Heart left ventricle (tissue), 16 donors: Measurements from ENCODE around the gene TLL1. TPM values are rescaled to one million over a fixed set of nuclear protein-coding genes. Genes with fewer than 3 reads are reported as not detected.

Source experiments
- ATAC-seq, 4 donors: fragments of 200-7000 bp; cut with Tn5 transposase; one replicate each; pipeline ENCODE4 v1.9.1; 2020 to 2022; ENCODE audit warnings: moderate library complexity in 4 of 4, mild to moderate bottlenecking in 3 of 4, moderate number of reproducible peaks in 1 of 4
- DNase-seq, 5 donors: peaks; one replicate each; pipeline ENCODE4 v3.0.0-alpha.2; 2020
- H3K27ac ChIP-seq, 12 donors: fragments of 200-600 bp; sonication (generic) in 4 of 12; one replicate each; pipeline versions ENCODE4 v1.5.0 to v1.8.0; 2016 to 2022; ENCODE audit warnings: mild to moderate bottlenecking in 2 of 12
- H3K27me3 ChIP-seq, 9 donors: fragments of 200-600 bp; sonication (generic) in 2 of 9; one replicate each; pipeline versions ENCODE4 v1.5.1 to v1.8.0; 2016 to 2022; ENCODE audit warnings: mild to moderate bottlenecking in 3 of 9
- H3K36me3 ChIP-seq, 9 donors: fragments of 200-600 bp; sonication (generic) in 2 of 9; one replicate each; pipeline versions ENCODE4 v1.5.0 to v1.8.0; 2018 to 2022; ENCODE audit warnings: mild to moderate bottlenecking in 2 of 9
- H3K4me1 ChIP-seq, 12 donors: fragments of 200-600 bp; sonication (generic) in 4 of 12; one replicate each; pipeline versions ENCODE4 v1.5.0 to v1.8.0; 2016 to 2022; ENCODE audit warnings: mild to moderate bottlenecking in 3 of 12
- H3K4me3 ChIP-seq, 12 donors: fragments of 200-600 bp; sonication (generic) in 4 of 12; one replicate each; pipeline versions ENCODE4 v1.5.0 to v1.8.0; 2017 to 2022; ENCODE audit warnings: mild to moderate bottlenecking in 9 of 12, moderate library complexity in 4 of 12
- H3K9me3 ChIP-seq, 12 donors: fragments of 200-600 bp; sonication (generic) in 4 of 12; one replicate each; pipeline versions ENCODE4 v1.5.0 to v1.8.0; 2016 to 2022; ENCODE audit warnings: mild to moderate bottlenecking in 1 of 12
- CTCF ChIP-seq, 12 donors: fragments of 200-600 bp; sonication (generic) in 4 of 12; IDR thresholded peaks; one replicate each; pipeline versions ENCODE4 v1.5.0 to v1.8.0; 2018 to 2022; ENCODE audit warnings: antibody characterized with exemption in 12 of 12, mild to moderate bottlenecking in 5 of 12
- POLR2A ChIP-seq, 2 donors: fragments of 450-650 bp; IDR thresholded peaks; one replicate each; pipeline ENCODE4 v1.6.1; 2017; ENCODE audit warnings: antibody characterized with exemption in 2 of 2, mild to moderate bottlenecking in 2 of 2, moderate library complexity in 2 of 2
- WGBS, 4 donors: extraction: QIAGEN DNeasy Blood & Tissue Kit in 2 of 4; methylation state at CpG; one replicate each; pipeline versions ENCODE4 v1.1.5 to v1.1.7; 2013 to 2018; 5-methylcytosine and 5-hydroxymethylcytosine counted together
- intact Hi-C, 10 donors: fragments of 100-400 bp; cut with DNase I; formaldehyde crosslinking; loops; one replicate each; pipeline versions ENCODE4 v1.11.1 to v1.14.2; 2022
- polyA plus RNA-seq, 2 donors: library from polyadenylated mRNA; stranded (reverse); fragments of 200-250 nt; gene quantifications; one replicate each; pipeline ENCODE4 v1.2.3, GENCODE V29; 2013
- total RNA-seq, 9 donors: library from RNA; depleted of rRNA in 2 of 9; stranded (reverse); fragments of >200 nt in 2 of 9; fragmentation: NEBNext Ultra II Directional in 3 of 9; extraction: Animal tissue kit (Norgen Biotek cat#: 25700) in 3 of 9; gene quantifications; one replicate each; pipeline versions ENCODE4 v1.1.0 to v1.2.4, GENCODE V29; 2016 to 2023
- donor health status: ischemic (EF 13 %, LVEDD 7.1; RV severe dilation, severe dysfunction).
- donor health status: healthy with polysubstance abuse.
- donor health status: DM: no; HTN: yes; CAD: no.
- donor health status: DM: no; HTN: no; CAD: no.
- donor health status: ischemic (EF 25% LVEDD 6.9; RV normal size, moderate dysfunction).
- donor health status: ischemic (EF 25% LVEDD 5.7; RV mildly dilated, moderate dysfunction).
- donor health status: healthy.
- donor health status: DM: yes; HTN: yes; CAD: no.
- donor health status: ischemic (EF 35%, LVEDD 5.7; RV mildly dilated, moderate dysfunction).
- donor health status: nonischemic (EF 11% LVEDD 7.7; RV severe dilation, severe dysfunction).
- donor health status: DM: yes; HTN: yes; CAD: no.
- donor health status: PGD.
- donor health status: ischemic (EF 29% LVEDD 5.4; RV normal size, mild dysfunction).
- donor health status: nonischemic (EF 23%, LVEDD 6.1; RV moderate dilation, normal function).

TLL1 gene
- total and polyA plus RNA-seq, 11 donors: 0.08 to 4.5 (median 1.2) TPM

DNA sequence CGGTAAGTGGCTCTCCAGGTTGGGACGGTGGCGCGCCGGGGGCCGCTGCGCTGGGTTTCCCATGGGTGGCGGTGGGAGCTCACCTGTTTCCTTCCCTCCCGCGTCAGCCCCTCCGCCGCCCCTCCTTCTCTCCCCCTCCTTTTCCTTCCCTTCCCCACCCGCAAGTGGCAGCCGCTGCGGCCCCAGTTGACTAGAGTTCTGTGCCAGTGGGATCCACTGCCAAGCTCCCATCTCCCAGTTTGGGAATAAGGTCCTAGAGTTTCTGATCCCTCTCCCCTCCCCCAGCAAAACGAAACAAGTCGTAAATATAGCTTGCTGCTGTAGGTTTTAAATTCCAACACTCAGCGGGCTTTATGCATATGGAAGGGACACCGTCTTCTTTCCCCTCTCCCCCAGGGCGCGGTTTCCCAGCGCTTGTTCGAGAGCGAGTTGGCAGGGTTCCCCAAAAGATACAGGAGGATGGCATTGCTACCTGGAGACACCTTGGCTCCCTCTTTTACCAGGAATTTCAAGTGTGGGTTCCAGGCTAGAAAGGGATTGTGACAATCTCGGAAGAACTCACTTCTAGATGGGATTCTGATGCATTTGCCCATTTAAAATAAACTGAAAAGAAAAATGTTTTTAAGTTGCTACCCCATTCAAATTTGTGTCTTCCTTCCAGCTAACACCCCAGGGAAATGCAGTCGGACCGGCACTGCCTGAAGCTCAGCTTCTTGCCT, 1.2 kb downstream of the TLL1 start:
- 0 to 1% (median 1%) methylated on average over 27 of the region's 27 CpGs for WGBS, 4 donors
- DNase-seq (peak in 2 of 5 donors; percentile 19 to 39), ATAC-seq (peak in 2 of 4 donors; percentile 9 to 33)
- Histone ChIP-seq H3K4me3 (peak overlapping the region; percentile 37 to 73 (median 60)), H3K27ac (peak overlapping the region in 5 of 12 donors; percentile 19 to 55 (median 44)), H3K27me3 (peaks cover 0 to 41% (median 0%) of the 10 kb centered on the region in 9 donors), H3K36me3 (no peaks in the 10 kb centered on the region), H3K4me1 (peaks cover 0 to 28% (median 2%) of the 10 kb centered on the region in 12 donors), H3K9me3 (no peaks in the 10 kb centered on the region)
- intact Hi-C loops: loop anchor here in 3 of 10 donors (5.0 to 10.0 kb wide), 4 partner anchors 33 to 329 kb away; no protein-coding TSS in a partner anchor
- TF ChIP-seq POLR2A (IDR thresholded peaks at IDR 0.05): no peak

GRCh38 chr4:165874791-165875371, 1.8 kb downstream of the TLL1 start:
- Histone ChIP-seq H3K4me3 (peak overlapping the region in 11 of 12 donors; percentile 37 to 73 (median 62)), H3K36me3 (no peaks in the 10 kb centered on the region), H3K27ac (peak overlapping the region in 1 of 12 donors; percentile 55), H3K4me1 (peaks cover 0 to 28% (median 2%) of the 10 kb centered on the region in 12 donors), H3K27me3 (peaks cover 0 to 41% (median 0%) of the 10 kb centered on the region in 9 donors), H3K9me3 (no peaks in the 10 kb centered on the region)
- WGBS, 4 donors: 4 to 7% (median 6%) methylated on average over 29 to 38 of the region's 38 CpGs
- ATAC-seq (peak in 3 of 4 donors; percentile 59 to 67 (median 65)), DNase-seq (peak; percentile 28 to 59 (median 33))
- intact Hi-C loops: loop anchor here in 3 of 10 donors (5.0 to 10.0 kb wide), 4 partner anchors 32 to 330 kb away; no protein-coding TSS in a partner anchor
- no peak for TF ChIP-seq CTCF (IDR thresholded peaks at IDR 0.05)
- no peak for TF ChIP-seq POLR2A (IDR thresholded peaks at IDR 0.05)

DNA sequence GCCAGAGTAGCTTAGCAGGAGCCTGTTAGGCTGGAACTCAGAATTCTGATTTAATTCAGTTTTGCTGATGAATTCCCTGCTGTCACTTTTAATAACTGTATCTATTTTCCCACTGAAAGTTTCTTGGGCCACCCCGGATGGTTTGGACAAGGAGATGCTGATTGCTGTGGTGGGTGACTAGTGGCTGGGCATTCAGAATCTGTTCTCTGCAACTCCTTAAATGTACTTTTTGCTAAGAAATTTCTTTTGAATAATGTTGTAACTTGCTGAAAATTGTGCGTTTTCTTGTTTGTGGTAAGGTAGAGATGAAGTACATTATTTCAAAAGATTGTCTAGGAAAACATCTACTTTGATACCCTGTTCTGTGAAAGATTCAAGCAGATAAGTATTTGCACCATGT, 2.4 kb downstream of the TLL1 start:
- no peak overlapping the region for H3K27ac ChIP-seq
- intact Hi-C loops: loop anchor here in 3 of 10 donors (10.0 kb wide), 3 partner anchors 219 to 331 kb away; no protein-coding TSS in a partner anchor
- no peaks in the 10 kb centered on the region for H3K9me3 ChIP-seq
- peaks cover 0 to 28% (median 2%) of the 10 kb centered on the region in 12 donors for H3K4me1 ChIP-seq
- DNase-seq: no peak
- no peak for ATAC-seq
- H3K4me3 ChIP-seq: peak overlapping the region in 2 of 12 donors; percentile 65 to 66
- no peaks in the 10 kb centered on the region for H3K36me3 ChIP-seq
- TF ChIP-seq POLR2A (IDR thresholded peaks at IDR 0.05) (no peak), CTCF (IDR thresholded peaks at IDR 0.05) (no peak)
- peaks cover 0 to 41% (median 0%) of the 10 kb centered on the region in 9 donors for H3K27me3 ChIP-seq
- 87 to 91% (median 88%) methylated on average over 2 of the region's 2 CpGs for WGBS, 4 donors

- peaks cover 0 to 26% (median 2%) of the 10 kb centered on the region in 12 donors for H3K4me1 ChIP-seq
- no peak overlapping the region for H3K27ac ChIP-seq
- ATAC-seq (no peak), DNase-seq (no peak)
- WGBS, 4 donors: 93 to 97% (median 96%) methylated on average over 2 of the region's 2 CpGs
- TF ChIP-seq POLR2A (IDR thresholded peaks at IDR 0.05) (no peak), CTCF (IDR thresholded peaks at IDR 0.05) (no peak)
- no peaks in the 10 kb centered on the region for H3K9me3 ChIP-seq
- no peak overlapping the region for H3K4me3 ChIP-seq
- no peaks in the 10 kb centered on the region for H3K36me3 ChIP-seq
- intact Hi-C loops: loop anchor here in 3 of 10 donors (10.0 kb wide), 3 partner anchors 218 to 332 kb away; no protein-coding TSS in a partner anchor
- H3K27me3 ChIP-seq: peaks cover 0 to 32% (median 0%) of the 10 kb centered on the region in 9 donors
Measured at GRCh38 chr4:165877286-165877685, 4.2 kb downstream of the TLL1 start.
